Heart left ventricle (tissue), 13 donors: ENCODE data around the gene SHPK.

Source experiments
- CTCF ChIP-seq, 12 donors: fragments of 200-600 bp; sonication (generic) in 4 of 12; IDR thresholded peaks; one replicate each; pipeline versions ENCODE4 v1.5.0 to v1.8.0; 2018 to 2022; ENCODE audit warnings: antibody characterized with exemption in 12 of 12, mild to moderate bottlenecking in 5 of 12
- POLR2A ChIP-seq, 2 donors: fragments of 450-650 bp; IDR thresholded peaks; one replicate each; pipeline ENCODE4 v1.6.1; 2017; ENCODE audit warnings: antibody characterized with exemption in 2 of 2, mild to moderate bottlenecking in 2 of 2, moderate library complexity in 2 of 2
- donor health status: ischemic (EF 13 %, LVEDD 7.1; RV severe dilation, severe dysfunction).
- donor health status: DM: no; HTN: yes; CAD: no.
- donor health status: DM: no; HTN: no; CAD: no.
- donor health status: ischemic (EF 25% LVEDD 6.9; RV normal size, moderate dysfunction).
- donor health status: ischemic (EF 25% LVEDD 5.7; RV mildly dilated, moderate dysfunction).
- donor health status: ischemic (EF 35%, LVEDD 5.7; RV mildly dilated, moderate dysfunction).
- donor health status: nonischemic (EF 11% LVEDD 7.7; RV severe dilation, severe dysfunction).
- donor health status: DM: yes; HTN: yes; CAD: no.
- donor health status: PGD.
- donor health status: ischemic (EF 29% LVEDD 5.4; RV normal size, mild dysfunction).
- donor health status: nonischemic (EF 23%, LVEDD 6.1; RV moderate dilation, normal function).

DNA sequence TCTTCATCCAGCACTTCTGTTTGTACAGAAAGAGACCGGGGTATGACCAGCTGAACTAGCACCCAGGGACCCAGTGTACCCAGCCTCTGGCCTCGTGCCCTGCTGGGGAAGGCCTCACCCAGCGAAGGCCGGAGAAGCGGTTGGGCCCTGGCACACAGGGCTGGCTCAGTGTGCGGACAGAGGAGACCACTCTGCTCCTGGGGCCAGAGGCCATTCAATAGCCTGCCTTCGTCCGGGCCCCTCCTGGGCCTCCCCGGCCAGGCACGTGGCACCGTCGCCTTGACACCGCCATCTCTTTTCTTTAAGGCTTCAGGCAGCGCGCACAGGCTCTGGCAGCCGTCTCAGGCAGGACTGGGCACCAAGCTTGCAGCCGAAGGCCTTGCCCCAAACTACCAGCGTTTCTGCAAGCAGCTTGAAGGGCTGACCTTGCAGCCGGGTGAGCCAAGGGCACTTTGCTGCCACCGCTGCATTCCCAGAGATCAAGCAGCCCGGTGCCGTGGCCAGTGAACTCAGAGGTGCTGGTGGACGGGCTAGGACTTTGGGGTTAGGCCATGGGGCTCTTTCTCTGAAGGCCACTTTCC lies 24.4 kb upstream of the SHPK start:
- no peak for TF ChIP-seq CTCF (IDR thresholded peaks at IDR 0.05)
- no peak for TF ChIP-seq POLR2A (IDR thresholded peaks at IDR 0.05)
